HG02938 (cell line): ENCODE data around the gene SCAPER.
"Not testable (repeated sequence)": the region's sequence is repeated elsewhere in the genome, so short reads cannot be mapped to it uniquely, and the experiment has no call there.

Experiments
- ATAC-seq: cut with Tn5 transposase; IDR thresholded peaks from one replicate; pipeline ENCODE4 v1.9.1; 2021; ENCODE audit warnings: mild to moderate bottlenecking, moderate library complexity; ENCODE audit not compliant: unreplicated experiment

Gene SCAPER

DNA sequence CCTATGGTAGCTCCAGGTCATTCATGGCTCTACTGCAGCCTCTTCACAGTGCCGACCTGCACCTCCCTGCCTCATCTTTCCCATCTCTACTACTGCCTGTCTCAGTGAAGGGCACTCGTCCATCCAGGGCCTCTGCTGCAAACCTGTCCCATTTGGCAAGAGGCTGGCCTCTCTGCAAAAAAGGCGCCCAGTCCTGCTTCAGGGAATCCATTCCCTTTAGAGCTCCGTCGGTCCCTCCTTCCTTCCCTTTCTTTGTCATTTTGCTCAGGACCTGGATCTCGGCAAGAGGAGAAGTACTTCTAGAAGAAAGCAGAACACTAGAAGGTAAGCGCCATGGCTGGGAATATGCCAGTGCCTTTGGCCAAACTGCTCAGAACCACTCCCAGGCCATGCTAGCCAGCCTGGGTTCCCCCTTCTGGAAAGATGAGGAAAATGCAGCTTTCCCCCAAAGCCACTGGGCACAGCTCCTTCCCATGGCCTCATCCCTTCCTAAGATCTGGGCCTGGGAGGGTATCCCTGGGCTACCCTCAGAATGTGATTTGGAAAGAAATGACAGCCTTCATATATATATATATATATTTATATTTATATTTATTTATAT lies 575.0 kb downstream of the SCAPER start:
- no peak for ATAC-seq

DNA sequence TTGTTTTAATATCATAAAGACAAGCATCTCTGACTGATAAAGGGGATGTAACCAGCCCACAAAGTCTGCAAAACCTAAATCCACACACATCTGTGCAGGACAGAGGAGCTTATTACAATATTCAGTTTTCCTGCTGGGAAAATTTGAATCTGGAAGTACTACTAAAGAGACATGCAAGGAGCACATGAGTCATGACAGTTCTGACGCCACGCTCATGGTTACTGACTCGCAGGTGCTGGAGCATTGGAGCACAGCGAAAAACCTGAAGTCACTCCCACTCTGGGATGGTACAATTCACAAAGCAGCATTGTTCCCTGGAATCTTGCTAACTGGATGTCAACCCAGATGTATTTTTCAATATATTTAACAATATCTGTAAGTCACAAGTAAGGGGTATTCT lies 576.2 kb downstream of the SCAPER start:
- no peak for ATAC-seq

DNA sequence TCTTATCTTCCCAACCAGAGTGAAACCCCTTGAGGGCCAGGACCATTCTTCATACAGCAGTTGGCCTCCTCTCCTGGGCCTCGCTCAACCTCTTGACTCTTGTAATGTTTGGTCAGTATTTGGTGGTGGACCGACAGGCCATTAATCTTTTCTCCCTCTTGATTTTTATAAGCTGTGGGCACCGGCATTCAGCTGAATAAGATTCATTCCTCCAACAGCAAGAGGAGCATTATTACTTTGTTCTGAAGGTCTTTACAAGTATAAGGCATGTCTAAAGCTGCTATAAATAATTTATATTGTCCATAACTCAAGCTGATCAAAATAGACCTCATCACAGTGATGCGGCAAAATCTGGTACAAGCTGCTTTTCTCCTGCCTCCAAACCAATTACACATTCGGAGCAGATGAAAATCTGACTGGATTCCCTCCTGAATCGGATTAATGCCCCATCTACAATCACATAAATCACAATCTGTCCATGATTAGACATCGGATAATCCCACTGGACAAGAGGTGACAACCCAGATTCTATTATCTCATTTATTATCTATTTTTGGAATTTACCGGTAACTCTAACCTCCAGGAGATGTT lies 576.9 kb downstream of the SCAPER start:
- no peak for ATAC-seq

DNA sequence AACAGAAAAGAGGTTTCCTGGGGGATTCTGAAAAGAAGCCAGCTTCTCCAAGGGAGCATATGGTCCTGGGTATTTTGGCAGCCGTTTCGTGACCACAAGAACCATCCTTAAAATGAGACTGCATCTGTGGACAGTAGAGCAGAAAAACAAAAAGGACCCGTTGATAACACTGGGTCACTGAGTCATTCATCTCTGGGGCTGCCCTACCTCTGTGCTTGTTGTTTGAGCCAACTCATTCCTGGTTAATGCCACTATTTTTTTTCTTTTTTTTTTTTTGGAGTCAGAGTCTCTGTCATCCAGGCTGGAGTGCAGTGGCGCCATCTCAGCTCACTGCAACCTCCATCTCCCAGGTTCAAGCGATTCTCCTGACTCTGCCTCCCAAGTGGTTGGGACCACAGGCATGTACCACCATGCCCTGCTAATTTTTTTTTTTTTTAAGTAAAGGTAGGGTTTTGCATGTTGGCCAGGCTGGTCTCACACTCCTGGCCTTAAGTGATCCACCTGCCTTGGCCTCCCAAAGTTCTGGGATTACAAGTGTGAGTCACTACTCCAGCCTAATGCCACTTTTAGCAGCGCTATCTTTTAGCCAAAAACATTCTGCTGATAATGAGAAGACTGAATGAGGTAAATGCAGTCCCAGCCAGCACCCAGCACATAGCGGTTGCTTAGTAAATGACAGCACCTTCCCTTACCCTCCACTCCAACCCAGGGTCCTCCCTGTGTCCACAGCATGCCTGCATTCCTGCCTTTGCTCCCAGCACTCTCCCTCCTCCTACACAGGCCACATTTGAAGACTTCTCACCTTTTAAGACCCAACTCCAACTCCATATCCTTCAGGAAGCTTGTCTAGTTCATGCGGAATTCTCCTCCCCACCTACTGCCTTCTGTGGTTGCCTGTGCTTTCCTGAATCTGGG lies 577.7 kb downstream of the SCAPER start:
- ATAC-seq = no peak

DNA sequence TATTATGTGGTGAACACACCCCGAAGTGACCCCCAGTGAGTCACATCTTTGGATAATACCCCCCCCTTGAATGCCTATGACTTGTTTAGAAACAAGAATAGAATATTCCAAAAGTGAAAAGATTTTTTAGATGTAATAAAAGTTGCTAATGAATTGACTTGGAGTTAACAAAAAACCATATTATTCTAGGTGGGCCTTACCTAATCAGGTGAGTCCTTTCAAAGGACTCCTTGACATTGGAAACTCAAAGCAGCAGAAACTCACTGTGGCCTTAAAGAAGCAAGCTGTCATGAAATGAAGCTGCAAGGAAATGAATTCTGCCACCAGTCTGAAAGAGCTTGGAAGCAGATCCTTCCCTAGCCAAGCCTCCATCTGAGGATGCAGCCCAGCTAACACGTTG lies 579.4 kb downstream of the SCAPER start:
- no peak for ATAC-seq

DNA sequence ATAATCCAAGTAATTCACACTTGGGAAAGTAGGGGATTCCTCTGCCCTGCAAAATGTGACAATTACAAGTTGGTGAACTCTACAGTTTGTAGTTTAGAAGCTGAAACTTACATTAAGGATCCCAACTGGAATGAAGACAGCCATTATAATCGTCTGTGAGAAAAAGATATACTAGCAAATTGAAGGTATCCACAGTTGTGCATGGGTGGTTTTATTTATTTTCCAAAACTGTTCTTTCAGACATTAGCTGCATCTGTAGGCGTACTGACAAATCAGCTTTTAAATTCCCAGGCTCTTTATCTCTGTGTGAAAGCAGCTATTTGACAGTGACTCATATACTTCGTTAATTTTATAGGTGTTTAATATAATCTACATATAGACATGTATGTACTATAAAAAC lies 581.1 kb downstream of the SCAPER start:
- ATAC-seq = no peak

DNA sequence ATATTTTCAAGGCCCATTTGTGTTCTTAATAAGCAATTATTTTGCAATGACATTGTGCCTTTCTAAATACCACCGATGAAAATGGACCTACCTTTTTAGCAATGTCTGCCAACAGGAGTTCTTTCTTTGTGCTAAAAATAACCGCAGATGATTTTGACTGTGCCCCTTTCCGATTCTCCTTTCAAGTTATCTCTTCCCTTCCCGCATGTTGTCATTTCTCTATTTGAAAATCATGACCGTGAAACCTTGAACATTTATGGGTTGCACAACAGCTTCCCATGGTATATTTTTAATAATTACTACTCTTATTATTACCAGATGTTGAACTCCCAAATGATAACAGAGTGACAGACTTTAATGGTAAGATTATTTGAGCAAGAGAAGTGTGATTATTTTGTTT lies 583.5 kb downstream of the SCAPER start:
- ATAC-seq = no peak

DNA sequence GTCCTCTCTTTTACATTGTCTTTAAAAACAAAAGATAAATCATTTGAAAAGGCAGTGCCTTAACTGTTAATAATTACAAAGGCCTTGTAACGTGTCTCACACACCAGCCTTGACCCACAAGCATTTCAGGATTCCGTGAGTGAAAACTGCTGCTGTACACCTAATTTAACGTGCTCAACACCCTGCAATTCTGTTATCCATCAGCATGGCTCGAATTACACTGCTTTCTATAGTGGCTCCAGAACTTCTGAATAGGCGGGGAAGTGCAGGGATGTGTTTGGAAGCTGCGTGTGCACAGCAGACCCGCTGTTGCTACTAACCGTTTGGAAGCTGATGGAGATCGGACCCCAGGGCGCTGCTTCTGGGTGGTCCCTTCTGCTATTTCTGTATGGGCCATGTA lies 584.0 kb downstream of the SCAPER start:
- ATAC-seq = no peak

DNA sequence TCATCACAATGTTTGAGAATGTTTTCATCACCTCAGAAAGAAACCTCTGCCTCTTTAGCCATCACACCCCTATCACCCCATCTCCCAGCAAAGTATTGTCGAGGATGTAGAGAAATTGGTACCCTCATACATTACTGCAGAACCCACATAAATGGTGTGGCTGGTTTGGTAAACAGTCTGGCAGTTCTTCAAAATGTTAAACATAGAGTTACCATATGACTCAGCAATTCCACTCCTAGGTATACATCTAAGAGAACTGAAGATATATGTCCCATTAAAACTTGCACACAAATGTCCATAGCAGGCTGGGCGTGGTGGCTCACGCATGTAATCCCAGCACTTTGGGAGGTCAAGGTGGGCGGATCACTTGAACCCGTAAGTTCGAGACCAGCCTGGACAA lies 585.1 kb downstream of the SCAPER start:
- no peak for ATAC-seq

DNA sequence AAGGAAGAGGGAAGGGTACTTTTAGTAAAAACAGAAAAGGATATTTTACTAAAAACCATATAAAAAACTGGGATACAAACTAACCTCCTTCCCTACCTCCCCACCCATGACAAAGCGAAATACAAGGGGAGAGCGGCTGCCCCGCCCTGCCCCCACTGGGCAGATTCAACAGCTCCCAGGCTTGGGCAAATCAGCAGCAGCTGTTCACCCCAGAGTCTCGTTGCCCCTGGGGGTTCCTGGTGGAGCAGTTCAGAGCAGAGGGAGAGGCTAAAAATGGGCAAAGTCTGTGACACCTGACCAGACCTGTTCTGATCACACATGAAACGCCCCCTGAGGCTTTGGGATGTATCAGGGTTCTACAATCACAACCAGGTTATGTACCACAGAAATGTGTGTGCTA lies 591.4 kb downstream of the SCAPER start:
- ATAC-seq = no peak

DNA sequence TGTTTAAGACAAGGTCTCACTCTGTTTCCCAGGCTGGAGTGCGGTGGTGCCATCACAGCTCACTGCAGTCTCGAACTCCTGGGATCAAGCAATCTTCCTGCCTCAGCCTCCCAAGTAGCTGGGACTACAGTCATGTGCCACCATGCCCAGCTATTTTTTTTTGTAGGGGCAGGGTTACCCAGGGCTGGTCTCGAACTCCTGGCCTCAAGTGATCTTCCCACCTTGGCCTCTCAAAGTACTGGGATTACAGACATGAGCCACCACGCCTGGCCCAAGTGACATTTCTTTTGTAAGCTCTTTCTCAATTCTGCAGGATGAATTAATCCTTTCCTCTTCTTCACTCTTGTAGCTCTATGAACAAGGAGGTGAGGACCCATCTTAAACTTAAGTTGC lies 592.0 kb downstream of the SCAPER start:
- not testable (repeated sequence) for ATAC-seq

DNA sequence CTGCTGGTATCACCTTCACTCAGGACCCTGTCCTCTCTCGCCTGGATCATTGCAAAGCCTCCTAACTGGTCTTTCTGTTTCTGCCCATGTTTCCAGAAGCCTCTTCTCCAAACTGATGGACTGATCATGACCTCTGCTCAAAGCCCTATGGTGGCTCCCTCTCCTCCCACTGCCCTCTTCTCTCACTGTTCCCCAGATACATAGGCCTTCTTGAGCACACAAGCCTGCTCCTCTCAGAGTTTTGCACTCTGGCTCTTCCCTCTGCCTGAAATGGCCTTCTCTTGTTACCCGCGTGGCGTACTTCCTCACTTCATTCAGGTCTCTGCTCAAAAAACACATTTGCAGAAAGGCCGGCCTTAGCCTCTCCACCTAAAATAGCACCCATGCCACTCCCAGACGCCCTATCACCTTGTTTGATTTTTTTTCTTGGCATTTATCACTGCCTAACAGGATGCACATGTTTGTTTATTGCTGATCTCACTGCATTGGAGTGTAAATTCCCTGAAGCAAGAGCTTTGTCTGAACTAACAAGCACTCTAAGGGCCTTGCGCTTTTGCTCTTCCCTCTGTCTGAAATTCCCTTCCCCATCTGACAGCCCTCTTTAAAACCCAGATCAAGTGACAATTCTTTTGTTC lies 592.5 kb downstream of the SCAPER start:
- no peak for ATAC-seq

DNA sequence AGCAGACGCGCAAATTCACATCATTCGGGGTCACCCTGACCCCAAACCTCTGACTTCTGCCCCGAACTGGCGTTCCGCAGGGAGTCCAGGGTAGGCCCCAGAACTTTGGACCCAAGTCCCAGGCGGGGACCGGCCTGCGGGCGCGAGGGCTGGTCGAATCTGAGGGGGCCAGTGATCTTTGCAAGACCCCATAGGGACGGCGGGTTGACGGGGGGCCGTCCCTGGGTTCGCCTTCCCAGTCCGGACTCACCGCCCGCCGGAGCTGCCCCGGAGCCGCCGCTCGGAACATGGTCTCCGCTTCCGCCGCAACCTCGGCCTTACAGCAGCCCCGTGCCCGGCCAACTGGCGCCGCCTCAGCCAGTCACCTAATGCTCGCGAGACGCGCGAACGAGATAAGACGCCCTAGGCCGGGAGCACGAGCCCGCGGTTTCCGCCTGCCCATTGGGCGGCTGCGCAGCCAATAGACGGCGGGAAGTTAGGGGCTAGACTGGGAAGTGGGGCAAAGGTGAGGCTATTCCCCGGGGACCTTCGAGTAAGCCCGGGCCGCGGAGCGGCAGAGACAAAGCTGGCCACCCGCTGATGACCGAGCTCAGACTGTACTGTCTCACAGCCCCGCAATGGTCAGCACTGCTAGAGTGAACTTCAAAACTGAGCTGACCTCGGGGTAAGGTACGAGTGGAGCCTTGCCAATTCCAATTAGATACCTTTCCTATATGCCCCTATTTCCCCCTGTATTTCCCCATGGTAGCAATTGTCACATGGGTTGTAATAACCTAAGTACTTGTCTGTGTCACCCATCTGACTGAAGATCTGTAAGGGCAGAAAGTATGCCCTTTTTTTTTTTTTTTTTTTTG lies 593.8 kb downstream of the SCAPER start, which contains the start of gene ETFA:
Gene ETFA, minus strand, starts transcription at position 370 of the 854 bp plus-strand sequence. Its CDS starts 81 bp downstream, at position 289.
- peak; percentile 99 for ATAC-seq

DNA sequence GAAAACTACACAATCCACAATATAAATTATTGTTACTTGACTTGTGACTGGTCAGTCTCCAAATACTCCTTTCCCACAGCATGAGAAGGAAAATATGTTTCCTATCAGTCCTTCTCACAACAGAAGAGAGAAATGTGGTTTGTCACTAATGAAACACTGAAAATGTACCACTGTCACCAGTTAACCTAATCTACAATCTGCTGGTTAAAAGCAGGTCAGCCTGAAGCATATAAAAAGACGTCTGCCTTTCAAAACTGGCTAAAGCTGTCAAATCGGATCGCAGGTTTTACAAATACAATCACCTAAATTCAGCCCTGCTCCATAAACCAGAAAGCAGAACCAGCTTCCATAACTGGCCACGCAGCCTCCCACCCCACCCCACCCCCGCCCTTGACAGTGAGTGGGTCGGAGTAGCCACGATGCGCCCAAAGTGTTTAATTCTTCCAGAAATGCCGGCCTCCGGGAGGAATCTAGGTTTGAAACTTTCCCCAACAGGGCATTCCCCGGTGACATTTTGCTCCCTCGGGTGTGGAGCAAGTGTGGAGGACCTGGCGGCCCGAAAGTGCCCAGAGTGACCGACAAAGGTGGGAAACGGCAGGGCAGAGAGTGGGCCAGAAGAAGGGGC lies 594.6 kb downstream of the SCAPER start:
- ATAC-seq = no peak

DNA sequence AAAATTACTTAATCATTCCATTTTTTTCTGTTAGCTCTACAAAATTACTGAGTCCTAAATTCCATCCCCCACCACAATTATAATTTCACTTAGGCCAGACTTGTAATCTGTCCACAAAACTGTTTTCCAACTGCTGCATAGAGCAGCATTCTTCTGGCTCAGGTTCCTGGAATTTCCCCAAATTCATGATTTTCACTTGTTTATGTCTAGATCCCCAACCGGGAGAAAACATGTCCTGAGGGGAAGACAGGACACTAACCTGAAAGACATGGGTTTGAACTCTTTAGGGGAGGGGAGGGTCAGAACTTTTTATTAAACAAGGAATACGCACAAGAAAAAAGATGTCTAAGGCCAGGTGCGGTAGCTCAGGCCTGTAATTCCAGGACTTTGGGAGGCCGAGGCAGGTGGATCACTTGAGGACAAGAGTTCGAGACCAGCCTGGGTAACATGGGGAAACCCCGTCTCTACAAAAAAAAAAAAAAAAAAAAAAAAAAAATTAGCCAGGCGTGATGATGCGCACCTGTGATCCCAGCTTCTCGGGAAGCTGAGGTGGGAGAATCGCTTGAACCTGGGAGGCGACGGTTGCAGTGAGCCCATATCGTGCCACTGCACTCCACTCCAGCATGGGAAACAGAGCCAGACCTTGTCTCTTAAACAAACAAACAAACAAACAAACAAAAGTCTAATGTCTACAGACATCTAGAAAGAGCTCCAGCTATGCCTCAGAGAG lies 595.4 kb downstream of the SCAPER start:
- ATAC-seq = no peak

DNA sequence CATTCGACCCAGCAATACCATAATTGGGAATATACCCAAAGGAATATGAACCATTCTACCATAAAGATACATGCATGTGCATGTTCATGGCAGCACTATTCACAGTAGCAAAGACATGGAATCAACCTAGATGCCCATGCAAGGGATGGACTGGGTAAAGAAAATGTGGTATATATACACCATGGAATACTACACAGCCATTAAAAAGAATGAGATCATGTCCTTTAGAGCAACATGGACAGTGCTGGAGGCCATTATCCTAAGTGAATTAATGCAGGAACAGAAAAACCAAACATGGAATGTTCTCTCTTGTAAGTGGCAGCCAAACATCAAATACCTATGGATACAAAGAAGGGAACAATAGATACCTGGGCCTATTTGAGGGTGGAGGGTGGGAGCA lies 601.2 kb downstream of the SCAPER start:
- no peak for ATAC-seq

DNA sequence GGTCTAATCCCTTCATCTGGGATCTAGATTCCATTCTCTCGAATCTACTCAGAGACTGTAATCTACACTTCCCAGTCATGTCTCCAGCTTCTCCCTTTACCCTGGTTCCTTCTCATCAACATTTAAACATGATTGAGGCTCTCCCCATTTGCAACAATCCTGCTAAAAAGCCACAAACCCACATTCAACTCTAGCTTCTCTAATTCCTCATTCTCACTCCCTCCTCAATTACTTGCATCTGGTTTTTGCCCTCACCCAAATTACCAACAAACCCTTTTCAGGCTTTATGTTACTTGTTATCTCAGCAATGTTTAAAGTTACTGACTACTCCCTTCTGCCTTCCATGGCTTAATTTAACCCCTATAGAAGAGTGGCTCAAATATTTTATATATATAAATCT lies 605.4 kb downstream of the SCAPER start:
- no peak for ATAC-seq

DNA sequence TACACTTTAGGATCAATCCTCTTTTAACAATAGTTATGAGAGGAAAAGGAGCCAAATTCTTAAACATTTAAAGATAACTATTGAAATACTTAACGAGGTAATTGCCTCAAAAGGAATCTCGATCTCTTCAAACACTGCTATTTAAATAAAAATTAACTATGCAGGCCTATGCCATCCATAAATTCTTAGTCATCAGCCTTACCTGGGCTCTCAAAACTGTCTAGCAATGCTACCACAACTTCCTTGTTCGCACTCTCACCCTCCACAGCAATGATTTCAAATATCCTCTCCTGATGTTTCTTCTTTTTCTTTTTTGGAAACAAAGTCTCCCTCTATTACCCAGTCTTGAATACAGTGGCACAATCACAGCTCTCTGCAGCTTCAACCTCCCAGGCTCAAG lies 606.2 kb downstream of the SCAPER start:
- ATAC-seq = no peak

DNA sequence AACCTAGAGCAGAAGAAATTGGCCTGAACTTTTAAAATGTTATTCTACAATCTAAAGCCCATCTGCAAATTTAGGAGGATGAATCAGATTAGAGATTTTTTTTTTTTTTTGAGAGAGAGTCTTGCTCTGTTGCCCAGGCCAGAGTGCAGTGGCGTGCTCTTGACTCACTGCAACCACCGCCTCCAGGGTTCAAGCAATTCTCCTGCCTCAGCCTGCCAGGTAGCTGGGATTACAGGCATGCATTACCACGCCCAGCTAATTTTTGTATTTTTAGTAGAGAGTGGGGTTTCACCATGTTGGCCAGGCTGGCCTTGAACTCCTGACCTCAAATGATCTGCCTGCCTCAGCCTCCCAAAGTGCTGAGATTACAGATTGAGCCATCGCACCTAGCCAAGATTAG lies 607.2 kb downstream of the SCAPER start:
- ATAC-seq = not testable (repeated sequence)
